Stimulated activated CD8-positive, alpha-beta memory T cell treated with anti-CD3 and anti-CD28 coated beads, Interleukin-15, amount 100 ng/mL, for 48 hours (primary cell): Measurements from ENCODE around the gene SNRPN.
"Not testable (repeated sequence)": the region's sequence is repeated elsewhere in the genome, so short reads cannot be mapped to it uniquely, and the experiment has no call there.

Experiments used
- DNase-seq, 2 donors: peaks; one replicate each; pipeline ENCODE4 v3.0.0-alpha.2; 2020; ENCODE audit warnings: low read depth in 2 of 2

The SNRPN gene

DNA sequence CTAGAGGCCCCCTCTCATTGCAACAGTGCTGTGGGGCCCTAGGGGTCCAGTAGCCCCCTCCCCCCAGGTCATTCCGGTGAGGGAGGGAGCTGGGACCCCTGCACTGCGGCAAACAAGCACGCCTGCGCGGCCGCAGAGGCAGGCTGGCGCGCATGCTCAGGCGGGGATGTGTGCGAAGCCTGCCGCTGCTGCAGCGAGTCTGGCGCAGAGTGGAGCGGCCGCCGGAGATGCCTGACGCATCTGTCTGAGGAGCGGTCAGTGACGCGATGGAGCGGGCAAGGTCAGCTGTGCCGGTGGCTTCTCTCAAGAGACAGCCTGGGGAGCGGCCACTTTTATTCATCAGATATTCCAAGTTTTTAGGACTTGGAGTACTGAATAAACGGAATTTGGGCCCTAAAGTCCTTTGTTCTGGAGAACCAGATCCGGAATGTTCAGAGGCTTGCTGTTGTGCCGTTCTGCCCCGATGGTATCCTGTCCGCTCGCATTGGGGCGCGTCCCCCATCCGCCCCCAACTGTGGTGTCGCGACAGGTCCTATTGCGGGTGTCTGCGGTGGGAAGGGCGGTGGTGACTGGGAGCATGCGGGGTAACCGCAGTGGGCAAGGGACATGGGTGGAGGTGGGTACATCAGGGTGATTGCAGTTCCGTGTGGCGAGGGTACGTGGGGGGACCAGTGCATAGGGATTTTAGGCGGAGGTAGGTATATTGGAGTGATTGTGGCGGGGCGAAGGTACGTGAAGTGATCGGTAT, at the start of gene SNRPN, which contains the start of gene SNURF:
Gene SNRPN (plus strand): TSS at position 205 of the 748 bp plus-strand sequence. CDS start 19,467 bp downstream, outside the sequence.
Gene SNURF (plus strand): TSS at position 205 of the 748 bp plus-strand sequence. CDS start 62 bp downstream, at position 267.
- DNase-seq: peak; percentile 59 to 62

GRCh38 chr15:24916305-24917009, 38.3 kb upstream of the SNRPN start:
- no peak for DNase-seq

DNA sequence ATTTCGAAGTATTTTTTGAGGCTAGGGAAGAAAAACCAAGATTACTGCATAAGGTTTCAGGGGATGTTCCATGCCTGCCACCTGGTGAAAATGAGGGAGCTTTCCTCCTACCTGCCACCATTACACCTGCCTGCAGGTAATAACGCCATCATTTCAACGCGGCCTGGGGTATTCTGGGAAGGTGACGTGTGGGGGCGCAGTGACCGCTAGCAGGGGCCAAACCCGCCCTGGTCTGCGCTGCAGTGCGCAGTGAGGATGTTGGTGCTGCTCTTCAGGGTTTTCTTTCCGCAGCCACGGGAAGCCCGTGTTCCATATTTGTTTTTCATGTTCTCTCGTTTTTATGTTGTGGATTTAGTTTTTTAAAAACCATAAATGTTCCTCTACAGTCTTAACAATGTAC, 37.4 kb upstream of the SNRPN start:
- no peak for DNase-seq

- DNase-seq: no peak
Observed at GRCh38 chr15:24919446-24919845, 35.3 kb upstream of the SNRPN start.

DNA sequence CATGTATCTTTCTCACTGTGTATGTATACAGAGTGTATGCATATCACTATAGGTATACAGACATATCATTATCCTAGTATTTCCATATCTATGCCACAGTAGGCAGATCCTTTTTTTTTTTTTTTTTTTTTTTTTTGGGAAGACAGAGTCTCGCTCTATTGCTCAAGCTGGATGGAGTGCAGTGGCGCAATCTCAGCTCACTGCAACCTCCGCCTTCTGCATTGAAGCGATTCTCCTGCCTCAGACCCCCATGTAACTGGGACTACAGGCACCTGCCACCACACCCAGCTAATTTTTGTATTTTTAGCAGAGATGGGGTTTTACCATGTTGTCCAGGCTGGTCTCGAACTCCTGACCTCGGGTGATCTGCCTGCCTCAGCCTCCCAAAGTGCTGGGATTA, 32.0 kb upstream of the SNRPN start:
- DNase-seq: not testable (repeated sequence)

DNA sequence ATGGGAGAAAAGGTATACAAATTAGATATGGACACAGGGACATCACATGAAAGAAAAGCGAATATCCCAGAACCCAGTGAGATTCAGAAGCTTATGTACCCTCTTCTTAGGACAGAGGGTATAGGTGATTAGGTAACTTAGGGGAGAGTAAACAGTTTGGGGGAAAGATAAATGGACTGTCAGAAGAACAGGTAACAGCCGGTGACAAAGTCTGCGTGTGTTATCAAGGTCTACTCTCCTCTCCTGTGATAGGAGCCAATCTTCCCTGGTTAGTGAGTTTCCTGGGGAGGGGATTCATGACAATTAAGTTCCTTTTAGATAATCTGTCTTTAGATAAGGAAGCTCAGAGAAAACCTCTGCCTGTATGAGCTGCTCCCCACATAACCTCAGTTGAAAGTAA, 30.6 kb upstream of the SNRPN start:
- no peak for DNase-seq

DNA sequence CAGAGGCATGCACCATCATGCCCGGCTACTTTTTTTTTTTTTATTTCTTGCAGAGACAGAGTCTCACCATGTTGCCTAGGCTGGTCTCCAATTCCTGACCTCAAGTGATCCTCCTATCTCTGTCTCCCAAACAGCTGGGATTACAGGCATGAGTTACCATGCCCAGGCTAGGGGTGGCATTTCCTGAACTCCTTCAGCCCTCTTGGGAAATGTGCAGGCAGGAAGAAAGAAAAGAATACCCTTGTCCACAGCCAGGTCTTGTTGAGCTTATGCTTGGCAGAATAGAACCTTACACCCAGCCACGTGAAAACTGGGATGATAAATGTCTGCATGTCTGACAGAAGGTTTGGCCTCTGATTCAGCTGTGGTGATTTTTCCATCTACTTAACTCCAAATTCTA, 30.2 kb upstream of the SNRPN start:
- DNase-seq: no peak

GRCh38 chr15:24931874-24932732, 22.7 kb upstream of the SNRPN start:
- not testable (repeated sequence) for DNase-seq

GRCh38 chr15:24933716-24934115, 21.1 kb upstream of the SNRPN start:
- DNase-seq: no peak

GRCh38 chr15:24938224-24938623, 16.6 kb upstream of the SNRPN start:
- DNase-seq: not testable (repeated sequence)

DNA sequence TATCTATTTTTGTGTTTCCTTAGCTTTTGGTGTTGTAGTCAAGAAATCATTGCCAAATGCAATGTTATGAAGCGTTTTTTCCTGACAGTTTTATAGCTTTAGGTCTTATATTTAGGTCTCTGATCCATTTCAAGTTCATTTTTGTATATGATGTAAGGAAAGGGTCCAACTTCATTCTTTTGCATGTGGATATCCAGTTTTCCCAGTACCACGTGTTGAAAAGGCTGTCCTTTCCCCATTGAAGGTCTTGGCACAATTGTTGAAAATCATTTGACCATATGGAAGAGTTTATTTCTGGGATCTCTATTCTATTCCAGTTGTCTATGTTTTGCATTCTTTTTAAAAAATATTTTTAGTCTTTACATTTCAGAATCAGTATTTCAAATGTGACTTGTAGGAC, 14.6 kb upstream of the SNRPN start:
- no peak for DNase-seq

DNA sequence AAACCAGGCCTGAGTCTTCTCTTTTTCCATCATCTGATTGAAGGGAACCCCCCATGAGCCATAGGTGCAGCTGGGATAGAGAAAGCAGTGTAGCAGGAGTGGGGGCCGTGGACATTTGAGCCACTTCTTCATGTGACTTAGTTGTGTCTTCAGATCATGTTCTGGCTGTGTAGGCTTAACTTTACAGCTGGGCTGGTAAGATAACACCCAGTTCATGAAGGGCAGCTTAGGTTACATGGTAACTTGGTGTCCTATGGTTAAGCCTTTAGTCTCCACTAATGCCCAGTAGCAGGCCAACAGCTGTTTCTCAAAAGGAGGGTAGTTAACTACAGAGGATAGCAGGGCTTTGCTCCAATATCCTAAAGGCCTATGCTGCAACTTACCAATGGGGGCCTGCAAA, 11.4 kb upstream of the SNRPN start:
- DNase-seq: no peak

- DNase-seq: no peak
Observed at GRCh38 chr15:24944954-24945353, 9.8 kb upstream of the SNRPN start.

DNA sequence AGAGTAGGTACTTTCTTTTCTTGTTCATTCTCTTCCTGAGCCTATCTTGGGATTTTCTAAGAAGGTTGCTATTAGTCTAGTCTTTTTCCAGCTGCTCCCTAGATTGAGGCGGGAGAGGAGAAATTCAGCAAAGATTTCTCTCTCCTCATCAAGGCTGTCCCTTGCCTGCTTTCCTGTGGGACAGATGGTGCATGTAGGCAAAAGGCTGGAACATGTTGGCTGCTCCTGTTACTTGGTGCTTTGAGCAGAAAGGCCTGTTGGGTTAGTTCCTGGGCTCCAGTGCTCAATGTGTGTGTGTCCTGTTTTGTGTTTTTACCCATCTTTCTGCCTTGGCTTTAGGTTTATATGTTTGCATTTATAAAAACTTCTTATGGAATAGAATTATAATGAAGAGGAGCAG, 9.1 kb upstream of the SNRPN start:
- DNase-seq: no peak

GRCh38 chr15:24948495-24948894, 6.3 kb upstream of the SNRPN start:
- no peak for DNase-seq

DNA sequence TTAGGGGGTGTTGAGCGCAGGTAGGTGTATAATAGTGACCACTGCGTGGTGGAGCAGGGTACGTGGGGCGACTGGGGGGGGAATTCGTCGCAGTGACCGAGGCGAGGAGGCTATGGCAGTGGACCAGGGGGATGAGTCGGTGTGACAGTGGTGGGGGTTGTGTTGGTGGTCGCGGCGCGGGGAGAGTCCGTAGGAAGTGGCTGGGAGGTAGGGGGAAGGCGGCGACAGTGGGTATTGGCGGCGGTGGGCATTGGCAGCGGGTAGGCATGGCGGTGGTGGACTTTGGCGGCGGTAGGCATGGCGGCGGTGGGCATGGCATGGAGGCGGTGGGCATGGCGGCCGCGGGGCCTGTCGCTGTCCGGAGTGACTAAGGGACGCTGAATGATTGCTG, 739 bp downstream of the SNRPN start:
- no peak for DNase-seq

GRCh38 chr15:24956111-24956838, 1.5 kb downstream of the SNRPN start:
- DNase-seq: peak; percentile 24 to 61

DNA sequence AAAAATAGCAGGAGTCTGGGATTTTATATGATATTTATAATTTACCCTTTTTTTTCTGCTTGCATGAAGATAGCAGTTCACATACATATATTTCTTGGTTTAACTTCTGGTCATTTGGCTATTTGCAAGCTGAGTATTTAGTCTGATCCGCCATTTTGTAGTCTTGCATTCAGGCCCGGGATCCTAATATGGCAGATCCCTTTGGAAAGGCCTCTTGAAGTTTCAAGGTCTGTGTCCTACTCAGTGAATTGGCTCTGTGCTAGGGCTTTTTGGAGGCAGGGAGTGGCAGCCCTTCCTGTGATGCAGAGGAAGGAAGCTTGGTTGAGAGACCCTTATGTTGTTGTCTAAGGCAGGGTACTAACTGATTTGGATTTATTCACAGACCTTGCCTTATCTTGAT, 2.9 kb downstream of the SNRPN start:
- DNase-seq: no peak

- DNase-seq: no peak
Observed at GRCh38 chr15:24961967-24962366, 7.2 kb downstream of the SNRPN start.

GRCh38 chr15:24962880-24963279, 8.1 kb downstream of the SNRPN start:
- DNase-seq: no peak

DNA sequence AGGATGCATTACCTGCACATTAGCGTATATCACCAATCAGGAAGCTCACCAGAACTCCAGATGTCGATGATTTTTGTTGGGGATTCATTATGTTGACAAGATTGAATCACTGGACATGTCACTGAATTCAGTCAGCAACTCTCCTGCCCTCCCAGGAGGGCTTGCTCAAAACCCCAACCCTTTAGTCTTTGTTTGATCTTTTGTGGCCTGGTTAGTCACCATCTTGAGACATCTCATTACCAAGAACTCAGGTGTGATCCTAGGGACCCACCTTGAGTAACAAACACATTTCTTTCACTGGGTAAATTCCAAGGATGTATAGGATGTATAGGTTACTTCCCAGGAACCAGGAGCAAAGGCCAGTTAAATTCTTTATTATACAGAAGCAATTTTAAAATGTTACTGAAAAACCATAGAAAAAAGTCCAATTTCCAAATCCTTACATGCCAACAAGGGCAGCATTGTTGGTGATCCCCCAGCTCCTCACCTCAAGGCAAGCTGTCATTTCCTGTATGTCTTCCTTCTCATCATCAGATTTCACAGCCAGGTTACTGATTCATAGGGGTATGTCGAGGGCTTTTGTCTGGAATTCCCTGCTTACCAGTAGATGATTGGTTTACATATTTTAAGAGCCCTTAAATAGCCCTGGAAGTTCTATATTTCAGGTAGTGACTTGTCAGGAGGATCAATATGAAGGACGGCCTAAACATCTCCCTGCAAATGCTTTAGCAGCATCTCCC, 11.7 kb downstream of the SNRPN start:
- no peak for DNase-seq
